ENCODE data around the gene MED4. TPM values are rescaled to one million over a fixed set of nuclear protein-coding genes. Genes with fewer than 3 reads are reported as not detected.

The MED4 gene
- total and polyA plus RNA-seq, 9 of the 15 experiments (the other 6 are each of a cell fraction or from before 2014, with no cell fraction given): 24.5 to 87.3 (median 58.3) TPM

DNA sequence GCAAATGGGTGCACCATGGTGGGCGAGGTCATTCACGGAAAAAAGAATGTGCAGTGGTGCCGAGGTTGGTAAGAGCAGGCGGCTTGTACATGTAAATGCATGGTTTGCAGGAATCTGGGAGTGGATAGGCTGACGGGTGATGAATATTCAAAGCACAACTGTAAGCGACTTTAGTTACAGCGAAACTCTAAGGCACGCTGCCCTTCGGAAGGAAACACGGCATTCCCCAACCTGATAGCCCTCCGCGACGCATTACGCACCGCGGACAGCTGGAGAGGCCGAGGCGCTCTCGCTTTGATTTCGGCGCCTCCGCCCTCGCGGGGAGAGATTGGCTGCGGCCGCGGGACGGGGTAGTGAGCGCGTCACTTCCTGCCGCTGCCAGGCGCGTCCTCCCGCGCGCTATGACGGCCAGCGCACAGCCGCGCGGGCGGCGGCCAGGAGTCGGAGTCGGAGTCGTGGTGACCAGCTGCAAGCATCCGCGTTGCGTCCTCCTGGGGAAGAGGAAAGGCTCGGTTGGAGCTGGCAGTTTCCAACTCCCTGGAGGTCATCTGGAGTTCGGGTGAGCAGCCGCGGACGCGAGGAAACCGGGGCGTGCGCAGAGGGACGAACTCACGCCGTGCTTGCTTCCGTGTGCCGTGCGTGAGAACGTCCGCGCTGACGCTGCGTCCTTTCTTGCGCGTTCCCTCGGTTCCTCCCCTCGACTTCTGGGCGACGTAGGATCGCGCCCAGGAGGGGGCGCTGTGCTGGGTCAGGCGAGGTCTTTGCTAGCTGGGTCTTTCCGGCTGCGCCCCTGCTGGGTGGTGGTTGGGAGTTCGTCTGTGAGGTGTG lies 57.3 kb downstream of the MED4 start, which contains the start of gene NUDT15 (continued):
- TF ChIP-seq, protein P1, sequence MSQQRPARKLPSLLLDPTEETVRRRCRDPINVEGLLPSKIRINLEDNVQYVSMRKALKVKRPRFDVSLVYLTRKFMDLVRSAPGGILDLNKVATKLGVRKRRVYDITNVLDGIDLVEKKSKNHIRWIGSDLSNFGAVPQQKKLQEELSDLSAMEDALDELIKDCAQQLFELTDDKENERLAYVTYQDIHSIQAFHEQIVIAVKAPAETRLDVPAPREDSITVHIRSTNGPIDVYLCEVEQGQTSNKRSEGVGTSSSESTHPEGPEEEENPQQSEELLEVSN (IDR thresholded peaks at IDR 0.05; ENCODE audit: borderline replicate concordance in 1 of 2, extremely low read depth in 1 of 2, insufficient read depth in 1 of 2, insufficient read length in 1 of 2, low read depth in 1 of 2, low read length in 1 of 2, poor library complexity in 1 of 2, severe bottlenecking in 1 of 2): peak; percentile 72 to 88
- TF ChIP-seq SPI1 (IDR thresholded peaks at IDR 0.05; ENCODE audit: borderline replicate concordance, low read depth, low read length): peak; percentile 51; the same call in 1 of the 2 replicates
- TF ChIP-seq ZNF24 (IDR thresholded peaks at IDR 0.05): peak; percentile 61; the same call in 1 of the 2 replicates
- no peak for TF ChIP-seq ZNF134 (CRISPR knock-in tag; conservative IDR thresholded peaks at IDR 0.05)
- peak; percentile 29 to 69; a peak in 3 of 4 replicates for TF ChIP-seq MAZ (CRISPR knock-in tag; conservative IDR thresholded peaks at IDR 0.05 in 1 of 2, IDR thresholded peaks at IDR 0.05 in 1 of 2)
- no peak for TF ChIP-seq HNRNPH1 (optimal IDR thresholded peaks at IDR 0.05; ENCODE audit: low read depth, low read length)
- peak; percentile 43; the same call in 1 of the 2 replicates for TF ChIP-seq ZNF282 (CRISPR knock-in tag; IDR thresholded peaks at IDR 0.05)
- no peak for TF ChIP-seq ZNF175 (CRISPR knock-in tag; IDR thresholded peaks at IDR 0.05; ENCODE audit: low read depth)
- no peak for TF ChIP-seq ZNF146 (CRISPR knock-in tag; IDR thresholded peaks at IDR 0.05; ENCODE audit: unreplicated experiment)
- peak; percentile 83 for TF ChIP-seq PHF20 (IDR thresholded peaks at IDR 0.05; ENCODE audit: partially characterized antibody)
- TF ChIP-seq, protein P2, sequence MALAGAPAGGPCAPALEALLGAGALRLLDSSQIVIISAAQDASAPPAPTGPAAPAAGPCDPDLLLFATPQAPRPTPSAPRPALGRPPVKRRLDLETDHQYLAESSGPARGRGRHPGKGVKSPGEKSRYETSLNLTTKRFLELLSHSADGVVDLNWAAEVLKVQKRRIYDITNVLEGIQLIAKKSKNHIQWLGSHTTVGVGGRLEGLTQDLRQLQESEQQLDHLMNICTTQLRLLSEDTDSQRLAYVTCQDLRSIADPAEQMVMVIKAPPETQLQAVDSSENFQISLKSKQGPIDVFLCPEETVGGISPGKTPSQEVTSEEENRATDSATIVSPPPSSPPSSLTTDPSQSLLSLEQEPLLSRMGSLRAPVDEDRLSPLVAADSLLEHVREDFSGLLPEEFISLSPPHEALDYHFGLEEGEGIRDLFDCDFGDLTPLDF (CRISPR knock-in tag; IDR thresholded peaks at IDR 0.05): peak; percentile 78; the same call in 1 of the 2 replicates
- TF ChIP-seq ZNF143 (CRISPR knock-in tag; IDR thresholded peaks at IDR 0.05): no peak
- TF ChIP-seq, protein P3, sequence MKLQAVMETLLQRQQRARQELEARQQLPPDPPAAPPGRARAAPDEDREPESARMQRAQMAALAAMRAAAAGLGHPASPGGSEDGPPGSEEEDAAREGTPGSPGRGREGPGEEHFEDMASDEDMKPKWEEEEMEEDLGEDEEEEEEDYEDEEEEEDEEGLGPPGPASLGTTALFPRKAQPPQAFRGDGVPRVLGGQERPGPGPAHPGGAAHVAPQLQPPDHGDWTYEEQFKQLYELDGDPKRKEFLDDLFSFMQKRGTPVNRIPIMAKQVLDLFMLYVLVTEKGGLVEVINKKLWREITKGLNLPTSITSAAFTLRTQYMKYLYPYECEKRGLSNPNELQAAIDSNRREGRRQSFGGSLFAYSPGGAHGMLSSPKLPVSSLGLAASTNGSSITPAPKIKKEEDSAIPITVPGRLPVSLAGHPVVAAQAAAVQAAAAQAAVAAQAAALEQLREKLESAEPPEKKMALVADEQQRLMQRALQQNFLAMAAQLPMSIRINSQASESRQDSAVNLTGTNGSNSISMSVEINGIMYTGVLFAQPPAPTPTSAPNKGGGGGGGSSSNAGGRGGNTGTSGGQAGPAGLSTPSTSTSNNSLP (IDR thresholded peaks at IDR 0.05; ENCODE audit: borderline replicate concordance, low read depth, low read length): no peak
- TF ChIP-seq TEAD4 (IDR thresholded peaks at IDR 0.05; ENCODE audit: low read length): peak; percentile 14; the same call in 1 of the 2 replicates
- TF ChIP-seq TEAD4 (CRISPR knock-in tag; IDR thresholded peaks at IDR 0.05; ENCODE audit: borderline replicate concordance): no peak
- TF ChIP-seq CBX2 (IDR thresholded peaks at IDR 0.05; ENCODE audit: insufficient read depth, low read length, poor library complexity, severe bottlenecking): no peak
- peak; percentile 68 for TF ChIP-seq TAF1 (IDR thresholded peaks at IDR 0.05; ENCODE audit: control insufficient read depth, extremely low read depth, insufficient read depth, low read length, severe bottlenecking)
